SW480 (cell line): ENCODE data around the gene SLC43A3.
"Not testable (repeated sequence)": the region's sequence is repeated elsewhere in the genome, so short reads cannot be mapped to it uniquely, and the experiment has no call there.

Experiments used
- DNase-seq: peaks from one replicate; pipeline ENCODE4 v3.0.0-alpha.2; 2016; ENCODE audit warnings: low spot score

The SLC43A3 gene

DNA sequence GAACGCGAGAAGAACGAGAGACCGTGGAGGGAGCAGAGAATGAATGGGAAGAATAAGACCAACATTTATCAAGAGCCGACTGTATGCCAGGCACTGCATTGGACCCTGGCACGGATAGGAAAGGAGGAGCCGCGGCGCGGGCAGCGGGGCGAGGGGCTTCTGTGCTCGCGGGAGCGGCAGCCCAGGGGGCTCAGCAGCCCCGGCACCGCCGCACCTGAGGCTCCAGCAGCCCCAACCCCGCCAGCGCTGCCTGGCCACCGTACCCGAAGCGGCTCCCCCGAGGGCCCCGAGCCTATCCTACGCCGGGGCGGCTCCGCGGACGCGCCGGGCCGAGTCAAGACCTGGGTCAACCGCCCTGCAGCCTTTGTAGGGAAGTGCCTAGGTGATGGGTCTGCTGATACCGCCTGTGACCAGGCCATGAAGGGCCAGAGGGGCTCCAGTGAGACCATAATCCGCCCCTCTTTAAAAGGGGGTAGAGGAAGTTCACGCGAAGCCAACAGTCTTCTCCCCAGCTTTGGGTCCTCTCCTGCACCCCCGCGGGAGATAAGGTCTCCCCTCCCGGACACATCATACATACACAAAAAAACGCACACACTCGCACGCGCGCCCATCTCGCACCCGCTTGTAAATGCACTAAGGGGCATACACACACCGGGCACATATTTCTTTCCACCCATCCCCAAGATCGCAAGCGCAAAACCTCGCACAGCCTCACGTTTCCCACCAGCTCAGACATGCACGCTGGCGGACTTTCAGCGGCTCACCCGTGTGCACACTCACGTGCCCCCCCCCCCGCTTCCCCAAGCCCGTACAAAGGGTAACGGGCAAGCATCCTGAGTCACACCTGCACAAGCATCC, 32.5 kb upstream of the SLC43A3 start:
- DNase-seq: peak; percentile 45

DNA sequence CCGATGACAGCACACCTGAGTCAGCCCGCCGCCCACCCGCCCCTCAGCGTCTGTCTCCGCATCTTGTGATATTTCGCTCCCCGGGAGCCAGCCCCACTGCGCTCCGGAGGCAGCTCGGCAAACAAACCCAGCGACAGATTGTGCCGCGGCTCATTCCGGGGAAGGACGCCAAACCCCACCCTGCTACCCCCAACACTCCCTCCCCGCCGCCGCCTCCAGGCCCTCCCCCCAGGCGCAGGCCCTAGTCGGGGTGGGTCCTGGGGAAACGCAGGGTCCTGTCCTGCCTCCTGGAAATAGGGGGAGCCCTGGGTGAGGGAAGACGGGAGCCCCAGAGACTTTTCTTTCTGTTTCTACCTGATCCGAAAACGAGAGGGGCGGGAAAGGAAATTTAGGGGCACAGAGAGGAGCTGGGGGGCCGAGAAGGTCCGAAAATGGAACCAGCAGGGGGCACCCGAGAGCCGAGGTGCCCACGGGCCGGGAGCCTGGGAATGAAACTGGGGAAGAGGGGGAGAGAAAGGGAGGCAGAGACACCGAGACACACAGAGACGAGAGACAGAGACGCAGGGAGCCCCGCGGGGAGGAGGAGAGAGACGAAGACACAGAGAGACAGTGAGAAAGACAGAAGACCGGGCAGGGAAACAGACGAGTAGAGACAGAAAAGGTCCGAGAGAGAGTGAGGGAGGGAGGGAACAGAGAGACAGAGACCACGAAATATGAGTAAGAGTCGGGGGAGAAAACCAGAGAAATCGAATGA, 31.7 kb upstream of the SLC43A3 start:
- DNase-seq: peak; percentile 40

DNA sequence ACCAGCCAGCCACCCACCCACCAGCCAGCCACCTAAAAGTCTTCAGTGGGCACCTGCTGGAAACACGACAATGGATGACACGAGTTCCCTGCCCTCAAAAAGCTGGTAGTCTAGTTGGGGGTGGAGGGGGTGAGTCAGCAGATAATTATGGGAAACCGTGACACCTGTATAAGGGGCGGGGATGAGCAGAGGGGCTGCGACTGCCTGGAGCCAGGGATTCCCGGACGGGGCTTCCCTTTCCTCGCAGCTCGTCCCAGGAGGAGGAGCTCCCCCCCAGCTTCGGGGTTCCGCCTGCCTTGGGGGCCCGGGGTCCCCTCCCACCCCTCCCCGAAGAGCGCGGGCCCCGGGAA, 31.1 kb upstream of the SLC43A3 start:
- DNase-seq: peak; percentile 63

DNA sequence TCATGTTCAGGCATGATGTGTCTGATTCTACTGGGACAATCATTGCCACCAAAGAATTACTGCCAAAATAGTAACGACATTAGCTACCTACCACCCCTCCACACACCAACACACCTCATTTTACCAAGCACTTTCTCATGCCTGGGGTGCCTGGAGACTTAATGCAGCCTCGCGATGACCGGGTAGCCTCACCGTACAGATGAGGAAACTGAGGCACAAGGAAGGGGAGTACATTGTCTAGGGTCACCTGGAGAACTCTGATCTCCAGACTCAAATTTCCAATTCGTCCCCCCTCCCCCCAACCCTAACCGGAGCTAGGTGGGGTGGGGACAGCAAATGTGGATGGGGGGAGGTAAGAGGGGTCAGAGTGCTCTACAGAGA, 30.7 kb upstream of the SLC43A3 start:
- no peak for DNase-seq

DNA sequence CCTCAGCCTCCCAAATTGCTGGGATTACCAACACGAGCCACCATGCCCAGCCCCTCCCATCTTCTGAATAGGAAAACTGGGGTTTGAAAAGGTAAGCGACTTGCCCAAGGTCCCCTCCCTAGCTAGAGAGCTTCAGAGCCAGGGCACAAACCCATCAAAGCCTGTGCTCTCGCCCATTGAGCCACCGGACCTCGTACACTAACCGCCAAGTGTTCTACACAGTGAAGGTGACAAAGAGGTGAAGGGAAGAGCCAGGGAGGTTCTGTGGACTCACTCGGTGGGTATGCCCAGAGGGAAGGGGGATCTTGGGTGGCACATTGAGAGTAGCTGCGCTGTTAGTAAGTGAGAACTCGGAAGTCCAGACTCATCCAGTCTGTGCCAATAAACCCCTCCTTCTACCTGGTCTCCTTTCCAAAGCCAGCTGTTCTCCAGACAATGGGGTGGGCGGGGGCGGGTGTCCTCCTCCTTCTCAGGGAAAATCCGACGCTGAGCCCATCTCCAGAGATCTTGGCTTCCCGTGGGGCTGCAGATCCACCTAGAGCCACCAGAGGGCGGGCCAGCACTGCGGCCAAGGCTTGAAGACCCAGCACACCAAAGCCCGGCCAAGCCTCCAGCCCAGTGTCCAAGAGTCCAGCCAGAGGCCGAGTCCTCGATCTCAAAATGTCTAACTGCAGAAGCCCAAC, 30.2 kb upstream of the SLC43A3 start:
- peak; percentile 78 for DNase-seq

DNA sequence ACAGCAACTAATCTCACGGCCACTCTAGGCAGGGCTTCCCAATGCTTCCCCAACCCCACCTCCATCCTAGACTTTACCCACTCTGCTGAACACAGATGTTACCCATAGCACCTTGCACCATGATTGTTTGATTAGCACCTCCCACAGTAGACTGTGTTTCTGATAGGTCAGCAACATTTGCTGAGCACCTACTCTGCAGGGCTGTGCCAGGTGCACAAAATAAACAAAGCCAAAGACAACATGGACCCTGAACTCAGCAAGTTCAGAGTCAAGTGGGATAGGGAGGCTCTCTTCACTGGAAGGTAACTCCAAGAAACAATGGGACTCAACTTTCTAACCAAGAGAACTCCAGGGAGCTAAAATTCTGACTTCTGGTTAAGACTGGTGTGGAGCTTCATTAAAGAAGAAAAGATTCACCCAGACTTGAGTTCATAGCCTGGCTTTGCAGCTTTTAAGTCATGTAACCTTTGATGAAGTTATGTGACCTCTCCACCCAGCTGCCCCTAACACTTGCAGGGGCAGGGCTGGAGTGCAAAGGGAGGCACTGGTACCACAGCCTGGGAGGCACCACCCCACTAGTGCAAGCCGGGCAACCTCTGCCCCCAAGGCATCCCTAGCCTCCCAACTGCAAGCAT, 26.7 kb upstream of the SLC43A3 start:
- no peak for DNase-seq

DNA sequence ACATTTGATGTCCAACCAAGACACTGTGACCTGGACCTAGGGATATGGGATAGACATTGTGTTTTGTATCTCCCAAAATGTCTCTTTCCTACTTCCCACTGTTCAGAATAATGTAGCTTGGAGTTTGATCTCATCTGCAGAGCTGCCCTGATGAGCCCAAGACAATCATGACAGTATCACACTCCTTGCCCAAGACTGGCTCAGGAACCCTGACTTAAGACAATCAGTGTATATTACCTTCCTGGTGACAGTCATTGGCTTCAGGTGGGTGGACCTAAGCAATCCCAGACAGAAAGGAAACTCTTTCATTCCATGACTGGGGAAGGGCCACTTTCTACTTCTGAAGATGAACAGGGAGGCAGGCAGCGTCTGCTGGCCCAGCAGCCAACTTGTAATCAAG, 19.1 kb upstream of the SLC43A3 start:
- no peak for DNase-seq

DNA sequence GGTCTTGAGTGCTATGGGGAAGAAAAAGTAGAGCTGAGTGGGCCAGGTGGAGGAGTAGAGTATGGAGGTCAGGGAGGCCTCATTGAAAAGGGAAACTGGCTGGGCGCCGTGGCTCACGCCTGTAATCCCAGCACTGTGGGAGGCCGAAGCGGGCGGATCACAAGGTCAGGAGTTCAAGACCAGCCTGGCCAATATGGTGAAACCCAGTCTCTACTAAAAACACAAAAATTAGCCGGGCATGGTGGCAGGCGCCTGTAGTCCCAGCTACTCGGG, 18.1 kb upstream of the SLC43A3 start:
- not testable (repeated sequence) for DNase-seq

DNA sequence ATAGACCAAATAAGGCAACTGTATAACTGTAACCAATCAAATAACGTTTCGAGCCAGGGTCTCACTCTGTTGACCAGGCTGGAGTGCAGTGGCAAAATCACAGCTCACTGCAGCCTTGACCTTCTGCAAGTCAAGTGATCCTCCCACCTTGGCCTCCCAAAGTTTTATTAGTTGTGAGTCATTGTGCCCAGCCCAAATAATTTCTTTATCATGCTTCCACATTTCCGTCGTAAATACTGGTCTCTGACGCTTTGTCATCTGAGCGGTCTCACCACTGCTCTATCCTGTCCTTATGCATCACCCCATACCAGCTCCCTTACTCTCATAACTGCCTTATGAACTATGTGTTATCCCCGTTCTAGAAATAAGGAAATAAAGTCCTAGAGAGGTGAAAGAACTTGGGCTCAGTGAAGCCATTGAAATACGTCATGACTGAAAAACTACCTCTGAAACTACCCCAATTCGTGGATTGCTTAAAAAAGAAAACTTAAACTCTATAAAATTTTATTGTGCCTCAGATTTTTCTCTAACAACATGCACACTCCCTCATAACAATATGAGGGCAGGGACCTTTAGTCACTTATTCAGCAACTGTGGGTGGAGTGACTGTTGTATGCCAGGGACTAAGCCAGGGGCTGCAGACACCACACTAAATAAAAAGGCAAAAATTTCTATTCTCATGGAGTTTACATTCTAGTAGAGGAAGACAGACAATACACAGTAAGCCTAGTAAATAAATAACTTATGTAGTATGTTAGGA, 17.6 kb upstream of the SLC43A3 start:
- peak; percentile 39 for DNase-seq

DNA sequence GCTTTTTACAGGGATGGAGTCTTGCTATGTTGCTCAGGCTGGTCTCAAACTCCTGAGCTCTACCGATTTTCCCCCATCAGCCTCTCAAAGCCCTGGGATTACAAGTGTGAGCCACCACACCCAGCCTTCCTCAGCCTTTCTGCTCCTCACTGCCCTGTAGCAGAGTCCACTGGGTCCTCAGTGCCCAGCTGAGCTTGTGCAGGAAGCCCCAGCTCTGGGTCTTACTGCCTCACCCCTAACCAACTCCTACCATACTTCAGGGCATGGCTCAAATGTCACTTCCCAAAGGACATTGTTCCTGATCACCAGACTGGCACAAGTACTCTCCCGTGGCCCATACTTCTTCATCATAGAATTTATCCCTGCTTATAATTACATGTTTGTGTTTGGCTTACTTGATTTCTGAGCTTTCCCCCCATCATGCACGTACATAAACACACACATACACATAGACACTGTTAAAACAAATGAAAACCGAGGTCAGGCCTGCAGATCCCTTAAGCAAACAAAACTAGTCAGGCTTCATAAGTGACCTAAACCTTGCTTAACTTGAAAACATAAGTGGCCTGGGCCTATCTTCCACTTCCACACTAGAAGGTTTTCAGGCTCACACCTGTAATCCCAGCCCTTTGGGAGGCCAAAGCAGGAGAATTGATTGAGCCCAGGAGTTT, 14.0 kb upstream of the SLC43A3 start:
- DNase-seq: no peak

DNA sequence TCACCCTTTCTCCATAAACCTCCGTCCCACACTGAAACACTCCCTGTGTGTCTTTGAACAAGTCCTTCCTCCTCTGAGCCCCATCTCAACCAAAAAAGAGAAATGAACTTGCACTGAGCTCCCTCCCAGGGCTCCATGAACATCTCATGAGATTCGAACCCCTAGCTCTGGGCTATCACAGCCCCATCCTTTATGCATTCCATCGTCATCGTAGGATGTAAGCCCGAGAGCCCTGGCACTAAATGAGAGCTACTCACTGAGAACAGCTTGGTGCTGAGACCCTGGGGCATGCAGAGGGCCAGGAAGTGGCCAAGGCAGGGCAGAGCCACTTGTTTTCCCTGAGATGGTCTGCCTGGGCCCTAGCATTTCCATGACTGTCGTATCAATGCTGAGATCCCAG, 12.9 kb upstream of the SLC43A3 start:
- DNase-seq: no peak

DNA sequence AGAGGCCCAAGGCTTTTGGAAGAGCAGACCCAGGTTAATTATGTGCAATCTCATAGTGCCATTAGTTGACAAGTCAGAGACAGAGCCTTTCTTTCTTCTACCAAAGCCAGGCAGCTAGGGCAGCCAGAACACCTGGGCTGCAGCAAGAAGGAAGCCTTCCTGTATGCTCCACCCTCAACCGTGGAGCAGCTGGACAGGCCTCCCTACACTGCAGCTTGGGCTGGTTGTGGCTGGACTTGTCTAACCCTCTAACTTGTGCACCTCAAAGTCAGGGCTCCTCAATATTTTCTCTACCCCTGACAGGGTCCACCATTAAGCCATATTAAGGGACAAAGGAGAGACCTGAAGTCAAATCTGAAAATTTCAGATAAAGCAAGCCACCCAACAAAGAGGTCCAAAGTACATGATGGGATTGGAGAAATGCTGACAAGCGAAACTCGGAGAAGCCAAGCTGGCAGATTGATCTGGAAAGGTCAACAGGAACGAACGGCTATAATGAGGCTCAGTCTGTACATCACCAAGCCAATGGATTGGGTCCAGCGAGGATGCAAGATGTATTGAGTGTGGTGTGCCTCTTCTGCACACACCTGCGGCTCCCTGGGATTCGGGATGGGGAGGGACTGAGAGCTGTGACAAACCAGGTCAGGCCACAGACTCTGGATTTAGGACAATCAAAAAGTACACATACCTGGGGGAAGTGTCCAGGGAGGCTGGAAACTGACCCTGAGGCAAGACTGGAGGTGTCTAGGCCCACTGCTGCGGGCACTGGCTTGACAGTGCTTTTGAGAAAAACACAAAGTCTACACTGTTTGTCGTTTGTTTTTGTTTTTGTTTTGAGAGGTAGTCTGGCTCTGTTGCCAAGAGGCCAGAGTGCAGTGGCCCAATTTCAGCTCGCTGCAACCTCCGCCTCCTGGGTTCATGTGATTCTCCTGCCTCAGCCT, 11.7 kb upstream of the SLC43A3 start:
- DNase-seq: no peak

DNA sequence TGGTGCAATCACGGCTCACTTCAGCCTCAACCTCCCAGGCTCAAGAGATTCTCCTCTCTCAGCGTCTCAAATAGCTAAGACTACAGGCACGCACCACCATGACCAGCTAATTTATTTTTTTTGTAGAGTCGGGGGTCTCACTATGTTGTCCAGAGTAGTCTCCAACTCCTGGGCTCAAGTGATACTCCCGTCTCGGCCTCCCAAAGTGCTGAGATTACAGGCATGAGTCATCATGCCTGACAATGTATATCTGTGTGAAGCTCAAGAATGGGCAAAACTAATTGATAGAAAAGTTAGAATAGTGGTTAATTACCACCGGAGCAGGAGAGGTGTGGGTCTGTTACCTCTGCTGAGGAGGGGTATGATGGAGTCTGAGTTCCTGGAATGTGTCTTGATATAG, 9.1 kb upstream of the SLC43A3 start:
- DNase-seq: no peak

DNA sequence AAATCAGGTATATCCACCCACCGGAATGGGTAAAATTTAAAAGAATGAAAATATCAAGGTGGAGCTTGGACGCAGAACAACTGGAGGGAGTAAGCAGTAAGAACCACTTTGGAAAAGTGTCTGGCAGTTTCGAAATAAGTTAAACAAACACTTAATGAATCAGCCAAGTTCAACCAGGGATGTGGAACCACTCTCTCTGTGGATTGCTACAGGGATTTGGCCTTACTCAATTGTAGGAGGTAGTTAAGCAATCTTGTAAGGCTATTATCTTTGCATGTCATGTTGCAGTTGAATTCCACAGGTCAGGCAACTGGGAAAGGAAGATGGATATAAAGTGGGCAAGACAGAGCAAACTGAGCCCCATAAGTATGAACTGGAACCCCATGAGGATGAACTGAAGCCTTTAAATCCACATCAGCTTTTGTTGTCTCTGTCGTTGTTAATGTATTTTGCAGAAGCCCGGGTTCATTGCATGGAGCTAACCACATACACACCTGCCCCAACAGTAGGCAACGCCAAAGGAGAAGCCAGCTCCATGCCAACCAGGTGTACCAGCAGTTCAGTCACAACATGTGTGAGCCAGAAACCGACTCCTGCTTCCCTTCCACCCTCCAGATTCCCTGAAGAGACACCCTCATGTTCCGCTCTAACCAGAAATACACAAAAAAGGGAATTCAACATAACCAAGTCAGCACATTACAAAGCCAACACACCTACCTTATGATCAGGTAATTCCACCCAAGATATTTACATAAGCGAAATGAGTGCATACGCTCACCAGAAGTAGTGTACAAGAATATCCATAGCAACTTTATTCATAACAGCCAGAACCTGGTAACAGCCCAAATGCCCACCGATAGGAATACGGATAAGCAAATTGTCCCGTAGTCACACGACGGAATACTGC, 8.0 kb upstream of the SLC43A3 start:
- no peak for DNase-seq

DNA sequence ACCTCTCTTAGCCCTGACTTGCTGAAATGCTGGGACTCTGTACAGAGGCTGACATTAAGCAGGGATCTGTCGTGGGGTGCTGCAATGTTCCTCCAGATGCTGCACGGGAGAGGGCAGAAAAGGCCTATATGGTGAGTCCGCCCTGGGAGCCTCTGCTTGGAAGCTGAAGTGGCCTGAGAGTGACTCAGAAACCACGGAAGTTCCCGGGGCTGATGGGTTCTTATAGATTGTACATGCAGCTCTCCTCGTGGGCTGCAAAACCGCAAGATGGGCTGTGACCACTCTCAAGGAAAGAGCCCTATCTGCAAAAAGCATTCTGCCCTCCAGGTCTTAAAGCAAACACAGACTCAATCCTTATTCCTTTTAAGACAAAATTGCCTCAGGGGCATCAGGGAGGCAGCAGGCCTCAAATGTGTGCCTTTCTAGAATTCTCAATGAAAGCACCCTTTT, 5.8 kb upstream of the SLC43A3 start:
- no peak for DNase-seq

DNA sequence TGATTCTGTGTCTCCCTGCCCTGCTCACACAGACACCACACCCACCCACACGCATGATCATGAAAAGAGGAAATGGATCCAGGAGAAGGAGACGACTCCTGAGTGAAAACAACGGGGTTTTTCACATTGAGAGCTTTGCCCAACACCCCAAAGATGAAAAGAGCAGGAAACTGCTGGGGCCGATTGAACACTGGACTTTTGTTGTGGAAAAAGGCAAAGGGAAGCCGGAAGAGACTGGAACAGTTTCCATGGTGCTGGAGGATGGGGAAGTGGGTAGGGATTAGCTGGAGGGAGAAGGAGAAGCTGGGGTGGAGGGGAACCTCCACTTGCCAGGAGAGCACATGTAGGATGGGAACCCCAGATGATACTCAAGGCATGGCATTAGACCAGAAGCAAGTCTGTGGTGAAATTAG, 5.2 kb upstream of the SLC43A3 start:
- DNase-seq: no peak

DNA sequence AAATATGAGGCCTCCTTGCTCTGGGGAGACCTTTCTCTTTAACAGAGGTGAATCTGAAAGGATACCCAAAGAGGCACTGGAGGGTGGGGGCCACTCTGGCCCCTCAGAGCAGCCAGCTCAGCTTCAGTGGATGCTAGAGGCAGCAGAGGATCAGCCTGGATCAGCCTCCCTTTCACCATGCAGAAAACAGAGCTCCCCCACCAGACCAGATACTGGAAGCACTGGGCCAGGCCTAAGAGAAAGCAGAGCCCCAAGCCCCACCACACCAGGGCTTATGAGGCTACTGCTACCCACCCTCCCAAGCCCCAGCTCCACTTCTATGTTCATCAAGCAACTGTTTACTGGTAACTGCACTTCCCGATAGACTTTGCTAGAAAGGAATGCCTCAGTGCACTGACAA, 4.0 kb upstream of the SLC43A3 start:
- no peak for DNase-seq

DNA sequence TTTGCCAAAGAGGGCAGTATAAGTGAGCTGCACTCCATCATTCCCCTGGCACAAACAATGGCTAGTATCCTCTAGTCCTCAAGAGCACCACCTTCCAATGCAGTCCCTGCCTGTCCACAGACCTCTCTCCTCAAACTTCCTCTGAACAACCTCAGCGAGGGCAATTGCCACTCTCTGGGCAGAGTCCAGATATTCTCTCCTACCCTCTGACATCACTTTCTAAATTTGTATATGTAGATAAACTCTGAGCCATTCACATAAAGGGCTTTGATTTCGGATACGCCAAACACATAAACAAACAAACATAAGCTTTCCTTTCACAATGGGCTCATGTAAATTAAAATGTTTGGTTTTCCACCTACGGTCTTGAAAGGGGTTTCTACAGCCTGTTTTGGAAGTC, 3.0 kb upstream of the SLC43A3 start:
- DNase-seq: no peak

DNA sequence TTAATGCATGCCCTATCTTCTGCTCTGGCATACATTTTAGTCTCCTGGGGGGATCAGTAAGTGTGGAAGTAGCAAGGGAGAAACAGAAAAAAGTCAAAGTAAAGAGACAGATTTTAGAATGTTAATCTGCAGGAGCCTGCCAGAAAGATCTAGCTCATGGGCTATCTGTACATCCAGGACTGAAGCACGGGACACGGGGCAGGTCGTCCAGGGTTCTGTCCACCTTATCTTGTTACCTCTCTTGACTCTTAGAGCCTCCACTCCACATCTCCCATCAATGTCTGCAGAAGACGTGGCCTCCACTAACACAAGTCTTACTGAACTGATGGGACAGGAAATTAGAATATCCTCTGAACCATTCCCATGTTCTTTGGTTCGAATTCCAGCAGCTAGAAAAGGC, 1.7 kb upstream of the SLC43A3 start:
- no peak for DNase-seq
